GM19099 (cell line): ENCODE data around the gene KBTBD4.

Experiments
- POLR2A ChIP-seq: IDR thresholded peaks from 3 replicates; pipeline ENCODE4 v1.6.1; 2011; ENCODE audit warnings: low read depth; ENCODE audit not compliant: insufficient read length; ENCODE audit errors: extremely low read depth

KBTBD4 gene

DNA sequence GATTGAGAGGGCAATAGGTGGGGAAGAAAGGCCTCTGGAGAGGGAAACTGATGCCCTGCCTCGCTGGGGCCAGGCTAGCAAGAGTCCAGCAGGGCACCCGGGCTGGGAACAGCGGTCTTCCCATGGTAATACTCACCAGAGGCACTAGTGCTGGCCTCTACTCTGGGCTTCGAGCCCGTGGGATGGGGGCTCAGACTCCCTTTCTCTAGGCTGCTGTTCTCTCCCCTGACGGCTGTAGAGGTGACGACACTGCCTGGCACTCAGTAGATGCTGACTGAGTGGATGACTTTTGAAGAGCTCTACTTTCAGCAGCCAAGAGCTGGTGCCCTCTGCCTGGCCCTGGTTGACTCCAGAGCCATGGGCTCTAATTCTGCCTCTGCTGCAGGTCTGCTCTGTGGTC, 16.3 kb upstream of the KBTBD4 start:
- TF ChIP-seq POLR2A = no peak

GRCh38 chr11:47593934-47594855, 15.4 kb upstream of the KBTBD4 start, which contains the start of gene C1QTNF4:
Gene C1QTNF4 (minus strand): TSS chr11:47594411. CDS start chr11:47590810, 3,601 bp downstream.
- no peak for TF ChIP-seq POLR2A

GRCh38 chr11:47593492-47593933, 14.7 kb upstream of the KBTBD4 start:
- no peak for TF ChIP-seq POLR2A

DNA sequence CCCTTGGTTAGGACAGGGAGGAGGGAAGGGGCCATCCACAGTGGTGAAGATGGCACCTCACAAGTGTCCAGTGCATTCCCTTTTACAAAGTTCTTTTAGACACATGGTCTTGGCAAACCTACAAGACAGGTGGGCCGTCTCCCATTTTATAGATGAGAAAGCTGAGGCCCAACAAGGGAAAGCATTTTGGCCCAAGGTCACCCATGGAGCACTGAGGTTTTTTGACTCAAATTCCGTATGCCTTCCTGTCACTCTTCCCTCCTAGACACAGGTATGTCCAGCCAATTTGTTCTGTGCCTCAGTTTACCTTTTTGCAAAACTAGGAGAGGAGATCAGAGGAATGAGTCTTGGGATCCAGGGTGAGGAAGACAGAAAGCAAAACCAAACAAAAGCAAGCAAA, 14.2 kb upstream of the KBTBD4 start:
- TF ChIP-seq POLR2A = no peak

DNA sequence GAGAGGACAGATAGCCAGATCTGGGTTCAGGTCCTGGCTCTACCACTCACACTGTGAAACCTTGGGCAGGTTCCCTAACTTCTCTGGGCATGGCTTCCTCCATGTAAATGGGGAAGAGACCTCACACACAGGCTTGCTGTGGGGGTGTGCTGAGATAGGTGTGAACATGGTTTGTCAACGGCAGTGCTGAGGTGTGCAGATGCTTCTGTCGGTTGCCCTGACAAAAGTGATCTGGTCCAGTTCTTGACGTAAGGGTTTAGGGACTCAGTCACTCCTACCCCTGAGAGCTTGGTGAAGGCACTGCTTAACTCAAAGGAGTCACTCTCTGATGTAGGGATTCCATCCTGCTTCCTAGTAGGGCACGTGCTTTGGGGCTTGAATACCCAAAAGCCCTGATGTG, 13.5 kb upstream of the KBTBD4 start:
- no peak for TF ChIP-seq POLR2A

DNA sequence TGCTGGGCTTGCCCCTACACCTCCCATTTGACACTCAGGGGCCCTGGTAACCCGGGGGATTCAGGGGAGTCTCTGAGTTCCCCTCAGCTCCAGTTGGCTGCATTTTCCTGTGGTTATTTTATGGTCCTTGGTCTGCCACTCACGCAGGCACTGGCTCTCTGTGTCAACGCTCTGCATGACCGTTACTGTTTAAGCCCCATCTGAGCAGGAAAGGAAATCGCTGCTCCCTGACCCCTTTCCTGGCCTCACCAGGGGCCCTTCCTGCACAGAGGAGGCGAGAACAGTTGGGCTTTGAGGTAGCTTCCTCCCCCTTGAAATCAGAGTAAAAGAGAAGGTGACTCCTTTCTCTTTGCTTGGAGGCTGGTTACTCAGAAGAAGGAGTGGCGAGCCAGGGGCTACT, 13.0 kb upstream of the KBTBD4 start:
- no peak for TF ChIP-seq POLR2A

DNA sequence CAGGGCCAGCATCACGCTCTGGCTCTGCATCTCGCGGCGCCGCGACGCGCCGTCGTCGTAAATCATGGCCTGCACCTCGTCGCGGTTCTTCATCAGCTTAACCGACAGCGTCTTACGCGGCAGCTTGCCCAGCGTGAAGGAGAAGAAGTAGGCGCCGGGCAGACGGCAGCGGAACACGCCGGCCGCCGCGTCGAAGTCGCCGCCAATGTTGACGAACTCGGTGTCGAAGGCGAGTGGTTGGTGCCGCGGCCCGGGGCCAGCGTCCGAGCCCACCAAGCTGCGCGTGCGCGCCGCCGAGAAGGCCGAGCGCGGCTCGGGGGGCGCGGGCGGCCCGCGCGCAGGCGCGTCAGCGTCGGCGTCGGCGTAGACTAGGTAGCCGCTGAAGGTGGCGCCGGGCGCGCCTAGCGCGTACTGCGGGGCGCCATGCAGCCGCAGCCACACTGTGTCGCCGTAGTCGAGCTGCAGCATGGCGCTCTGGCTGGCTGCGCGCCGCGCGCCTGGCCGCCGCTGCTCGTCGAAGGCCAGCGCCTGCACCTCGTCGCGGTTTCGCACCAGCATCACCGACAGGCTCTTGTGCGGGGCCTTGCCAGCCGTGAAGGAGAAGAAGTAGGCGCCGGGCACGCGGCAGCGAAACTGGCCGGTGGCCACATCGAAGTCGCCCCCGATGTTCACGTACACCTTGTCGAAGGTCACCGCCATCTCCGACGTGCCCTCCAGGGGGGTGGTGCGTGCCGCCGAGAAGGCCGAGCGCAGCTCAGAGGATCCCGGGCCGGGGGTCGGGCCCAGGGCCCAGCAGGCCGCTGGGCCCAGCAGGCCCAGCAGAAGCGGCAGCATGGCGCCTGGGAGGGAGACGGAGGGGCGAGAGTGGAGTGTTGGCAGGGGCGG, 11.4 kb upstream of the KBTBD4 start:
- TF ChIP-seq POLR2A = no peak

DNA sequence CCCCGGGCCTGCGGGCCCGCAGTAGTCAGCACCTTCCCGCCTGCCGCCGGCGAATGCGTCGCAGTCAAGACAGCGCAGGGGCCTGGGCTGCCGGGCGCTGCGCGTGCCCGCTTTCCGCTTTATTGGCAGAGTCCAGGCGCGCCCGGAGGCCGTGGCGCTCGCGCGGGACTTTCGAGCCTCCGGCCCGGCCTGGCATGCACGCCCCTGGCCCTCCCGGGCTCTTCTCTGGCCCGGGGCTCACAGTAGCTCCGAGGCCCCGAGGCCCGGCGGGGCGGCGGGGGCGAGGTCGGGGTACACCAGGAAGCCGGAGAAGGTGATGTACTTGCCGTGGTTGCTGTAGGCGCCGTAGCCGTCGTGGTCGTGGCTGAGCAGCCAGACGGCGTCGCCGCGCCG, 10.8 kb upstream of the KBTBD4 start:
- TF ChIP-seq POLR2A = no peak

DNA sequence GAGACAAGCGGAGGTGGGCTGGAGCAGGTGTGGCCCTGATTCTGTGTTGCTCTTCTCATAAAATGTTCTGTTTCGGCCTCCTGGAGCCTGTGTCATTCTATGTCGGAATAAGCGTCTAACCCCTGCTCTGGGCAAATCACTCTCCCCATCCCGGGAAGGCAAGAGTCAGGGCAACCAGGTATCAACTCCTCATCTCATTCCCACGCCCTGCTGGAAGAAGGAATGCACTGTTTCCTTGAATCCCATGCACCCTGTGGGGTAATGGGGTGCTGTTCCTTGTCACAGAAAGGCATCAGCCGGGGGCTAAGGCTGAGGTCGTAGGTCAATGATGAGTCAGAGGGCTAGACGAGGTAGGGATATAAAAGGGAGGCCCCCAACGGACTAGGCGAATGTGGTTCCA, 10.3 kb upstream of the KBTBD4 start:
- TF ChIP-seq POLR2A = no peak

DNA sequence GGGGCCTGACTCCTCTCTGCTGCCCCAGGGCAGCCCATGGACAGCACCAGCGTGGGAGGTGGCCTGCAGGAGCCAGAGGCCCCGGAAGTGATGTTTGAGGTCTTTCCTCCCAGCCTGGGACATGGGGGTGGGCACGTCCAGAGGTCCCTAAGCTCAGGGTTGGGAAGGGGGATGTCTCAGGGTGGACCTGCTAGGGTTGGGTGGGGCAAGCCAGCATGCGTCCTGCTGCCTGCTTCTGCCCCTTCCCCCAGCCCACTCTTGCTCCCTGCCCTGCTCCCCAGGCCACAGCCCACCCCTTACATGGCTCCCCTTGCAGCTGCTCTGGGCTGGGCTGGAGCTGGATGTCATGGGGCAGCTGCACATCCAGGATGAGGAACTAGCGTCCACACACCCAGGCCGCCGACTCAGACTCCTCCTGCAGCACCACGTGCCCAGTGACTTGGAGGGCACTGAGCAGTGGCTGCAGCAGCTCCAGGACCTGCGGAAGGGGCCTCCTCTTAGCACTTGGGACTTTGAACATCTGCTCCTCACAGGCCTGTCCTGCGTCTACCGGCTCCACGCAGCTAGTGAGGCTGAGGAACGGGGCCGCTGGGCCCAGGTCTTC, 9.1 kb upstream of the KBTBD4 start:
- no peak for TF ChIP-seq POLR2A

DNA sequence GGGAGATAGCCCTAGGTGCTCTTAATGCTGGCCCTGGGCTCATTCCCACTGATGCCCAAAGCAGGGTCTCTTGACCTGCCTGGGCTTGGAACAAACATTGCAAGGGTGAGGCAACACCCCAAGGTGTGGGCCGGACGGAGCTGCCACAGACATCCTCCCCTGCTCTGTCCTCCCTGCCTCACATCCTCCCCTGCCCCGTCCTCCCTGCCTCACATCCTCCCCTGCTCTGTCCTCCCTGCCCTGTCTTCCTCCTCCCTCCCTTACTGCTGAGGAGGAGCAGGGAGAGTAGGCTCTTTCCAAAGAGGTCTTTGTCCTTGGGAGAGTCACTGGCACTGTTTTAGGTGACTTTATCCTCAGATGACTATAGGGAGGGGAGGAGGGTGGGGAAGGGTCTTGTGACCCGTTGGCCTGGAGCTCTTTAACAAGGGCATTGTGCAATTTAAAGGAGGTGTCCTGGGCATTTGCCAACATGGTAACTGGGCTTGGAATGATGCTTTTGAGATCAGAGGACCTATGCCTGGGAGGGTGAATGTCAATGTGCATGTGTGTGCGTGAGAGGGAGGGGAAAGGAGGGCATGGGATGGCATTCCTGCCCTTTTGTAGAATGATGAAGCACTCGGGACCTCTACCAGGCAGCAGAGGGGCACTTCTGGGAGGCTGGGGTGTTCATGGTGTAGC, 8.4 kb upstream of the KBTBD4 start:
- no peak for TF ChIP-seq POLR2A

DNA sequence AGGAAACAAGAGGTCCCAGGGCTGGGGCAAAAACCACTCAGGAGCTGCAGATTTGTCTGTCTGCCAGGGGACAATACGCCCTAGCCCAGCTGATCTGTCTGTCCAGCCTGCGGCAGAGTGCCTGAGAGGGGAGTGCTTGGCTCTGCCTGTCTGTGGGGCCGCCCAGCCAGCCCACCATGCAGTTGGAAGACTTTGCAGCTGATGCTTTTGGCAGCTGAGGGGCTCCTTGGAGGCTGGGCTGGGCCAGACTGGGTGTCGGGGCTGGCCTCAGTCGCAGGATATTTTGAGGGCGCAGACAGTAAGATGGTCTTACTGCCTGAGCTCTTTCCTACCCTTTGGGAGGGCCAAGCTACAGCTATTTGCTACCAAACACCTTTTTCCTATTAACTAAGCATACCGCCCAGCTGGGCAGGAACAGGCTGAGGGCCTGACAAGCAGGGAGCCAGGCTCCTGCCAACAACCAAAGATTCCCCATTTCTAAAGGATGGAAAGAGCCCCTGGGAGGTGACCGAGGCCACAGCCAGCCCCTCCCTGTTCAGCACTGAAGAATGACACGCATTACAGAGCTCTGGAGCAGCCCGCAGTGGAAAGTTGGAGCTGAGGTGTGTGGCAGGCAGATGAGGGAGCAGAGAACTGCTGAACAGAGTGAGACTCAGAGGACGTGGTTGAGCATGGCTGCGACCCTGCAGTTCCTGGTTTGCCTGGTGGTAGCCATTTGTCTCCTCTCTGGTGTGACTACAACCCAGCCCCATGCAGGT, 7.5 kb upstream of the KBTBD4 start, which contains the start of gene FAM180B:
Gene FAM180B, plus strand, starts transcription at position 581 of the 758 bp plus-strand sequence. Its CDS starts 91 bp downstream, at position 672.
- TF ChIP-seq POLR2A = no peak

DNA sequence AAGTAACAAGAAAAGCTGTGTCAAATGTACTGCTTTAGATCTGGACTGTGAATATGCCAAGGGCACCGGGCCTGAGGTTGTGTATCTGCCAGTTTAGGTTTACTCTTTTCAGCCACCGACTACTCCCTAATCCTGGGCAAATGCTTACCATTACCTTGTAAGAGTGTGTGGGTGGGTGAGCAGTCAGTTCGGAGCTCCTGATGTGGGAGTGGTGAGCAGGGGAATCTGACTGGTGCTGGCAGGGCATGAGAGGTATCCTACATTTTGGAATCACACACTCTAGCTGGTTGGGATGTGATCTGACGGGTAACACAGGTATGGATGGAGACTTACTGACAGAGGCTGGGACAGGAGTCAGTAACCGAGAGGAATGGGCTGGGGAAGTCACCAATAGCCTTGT, 5.1 kb upstream of the KBTBD4 start:
- TF ChIP-seq POLR2A = no peak

GRCh38 chr11:47577460-47578041, 1.2 kb downstream of the KBTBD4 start:
- no peak for TF ChIP-seq POLR2A

DNA sequence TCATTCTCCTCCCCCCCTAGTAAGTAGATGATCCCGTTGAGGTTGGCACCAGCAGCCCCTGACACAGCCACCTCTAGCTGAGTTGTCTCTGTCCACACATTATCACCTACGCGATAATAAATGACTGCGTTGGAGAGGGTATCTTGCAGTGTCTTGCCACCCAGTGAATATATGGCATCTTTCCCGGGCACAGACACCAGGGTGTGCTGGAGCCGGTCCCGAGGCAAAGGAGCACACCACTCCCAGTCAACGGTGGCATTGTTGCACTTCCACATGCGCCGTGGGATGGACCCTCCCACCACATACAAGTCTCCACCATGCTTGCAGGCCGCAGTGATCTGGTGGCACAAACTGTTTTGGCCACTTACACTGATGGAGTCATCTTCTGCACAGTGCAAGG, 5.4 kb downstream of the KBTBD4 start:
- no peak for TF ChIP-seq POLR2A
